Left forelimb (tissue), 1 donor: ENCODE results near the gene UGT1A8.
"Not testable (repeated sequence)": the region's sequence is repeated elsewhere in the genome, so short reads cannot be mapped to it uniquely, and the experiment has no call there.

Experiments used
- DNase-seq: peaks from one replicate; pipeline ENCODE4 v3.0.0-alpha.2; 2018; ENCODE audit warnings: low spot score

Gene UGT1A8

GRCh38 chr2:233686928-233687327 is 69.5 kb downstream of the UGT1A8 start:
- no peak for DNase-seq

- no peak for DNase-seq
Measured at GRCh38 chr2:233688341-233688740, 70.9 kb downstream of the UGT1A8 start.

GRCh38 chr2:233689031-233689430 is 71.6 kb downstream of the UGT1A8 start:
- DNase-seq: no peak

- DNase-seq: no peak
Measured at GRCh38 chr2:233689501-233689900, 72.1 kb downstream of the UGT1A8 start.

- DNase-seq: no peak
Measured at GRCh38 chr2:233690444-233690843, 73.0 kb downstream of the UGT1A8 start.

GRCh38 chr2:233691443-233692433 is 74.3 kb downstream of the UGT1A8 start:
- no peak for DNase-seq

- DNase-seq: no peak
Measured at GRCh38 chr2:233692648-233693047, 75.2 kb downstream of the UGT1A8 start, which contains the start of gene UGT1A6. Gene UGT1A6 (plus strand): TSS chr2:233692890. CDS start chr2:233693005, 115 bp downstream.

GRCh38 chr2:233693963-233694362 is 76.5 kb downstream of the UGT1A8 start:
- DNase-seq: no peak

GRCh38 chr2:233698740-233699139 is 81.3 kb downstream of the UGT1A8 start:
- no peak for DNase-seq

- no peak for DNase-seq
Measured at GRCh38 chr2:233699424-233700027, 82.1 kb downstream of the UGT1A8 start.

- DNase-seq: no peak
Measured at GRCh38 chr2:233700028-233700635, 82.7 kb downstream of the UGT1A8 start.

GRCh38 chr2:233700842-233701241 is 83.4 kb downstream of the UGT1A8 start:
- not testable (repeated sequence) for DNase-seq

GRCh38 chr2:233702238-233702637 is 84.8 kb downstream of the UGT1A8 start:
- DNase-seq: no peak

GRCh38 chr2:233705911-233706506 is 88.6 kb downstream of the UGT1A8 start:
- DNase-seq: no peak

GRCh38 chr2:233706720-233707119 is 89.3 kb downstream of the UGT1A8 start:
- no peak for DNase-seq

- DNase-seq: no peak
Measured at GRCh38 chr2:233707940-233708644, 90.7 kb downstream of the UGT1A8 start.

GRCh38 chr2:233708942-233709341 is 91.5 kb downstream of the UGT1A8 start:
- DNase-seq: no peak

- DNase-seq: no peak
Measured at GRCh38 chr2:233711312-233712008, 94.0 kb downstream of the UGT1A8 start.

GRCh38 chr2:233712611-233713261 is 95.3 kb downstream of the UGT1A8 start, which contains the start of gene UGT1A5:
Gene UGT1A5 (plus strand): TSS chr2:233712907. CDS start chr2:233712992, 85 bp downstream.
- DNase-seq: no peak

- DNase-seq: no peak
Measured at GRCh38 chr2:233713262-233713615, 95.8 kb downstream of the UGT1A8 start.
